ENCODE data around the gene EEF1AKMT3.

DNA sequence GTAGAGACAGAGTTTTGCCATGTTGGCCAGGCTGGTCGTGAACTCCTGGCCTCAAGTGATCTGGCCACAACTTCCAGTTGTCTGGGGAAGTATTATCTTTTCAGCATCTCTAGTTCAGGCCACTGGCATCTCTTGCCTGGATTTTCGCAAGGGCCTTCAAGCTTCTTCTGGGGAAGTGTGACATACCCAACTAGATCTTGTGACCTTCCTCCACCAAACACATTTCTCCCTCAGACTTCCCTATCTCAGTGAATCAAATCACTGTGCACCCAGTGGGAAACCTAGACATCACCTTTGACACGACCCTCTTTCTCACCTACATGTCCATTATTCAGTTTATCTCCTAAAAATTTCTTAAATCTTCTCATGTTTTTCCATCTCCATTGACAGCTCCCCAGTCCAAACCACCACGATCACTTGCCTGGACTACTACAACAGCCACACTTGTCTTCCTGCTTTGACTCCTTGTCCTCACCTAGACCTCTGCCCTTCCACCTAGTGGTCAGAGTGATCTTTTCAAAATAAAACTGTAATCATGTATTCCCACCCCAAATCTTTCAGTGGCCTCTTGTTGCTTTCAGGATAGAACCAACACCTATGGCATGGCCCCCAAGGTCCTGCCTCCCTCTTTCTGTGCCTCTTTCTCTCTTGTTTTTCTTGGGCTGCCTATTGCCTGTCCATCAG lies 3.3 kb downstream of the EEF1AKMT3 start:
- TF ChIP-seq EZH2phosphoT487 (IDR thresholded peaks at IDR 0.05; ENCODE audit: borderline replicate concordance), result no peak
- TF ChIP-seq YY1 (IDR thresholded peaks at IDR 0.05; ENCODE audit: extremely low read depth, insufficient replicate concordance, low read depth, low read length), result no peak
- TF ChIP-seq, protein P1, sequence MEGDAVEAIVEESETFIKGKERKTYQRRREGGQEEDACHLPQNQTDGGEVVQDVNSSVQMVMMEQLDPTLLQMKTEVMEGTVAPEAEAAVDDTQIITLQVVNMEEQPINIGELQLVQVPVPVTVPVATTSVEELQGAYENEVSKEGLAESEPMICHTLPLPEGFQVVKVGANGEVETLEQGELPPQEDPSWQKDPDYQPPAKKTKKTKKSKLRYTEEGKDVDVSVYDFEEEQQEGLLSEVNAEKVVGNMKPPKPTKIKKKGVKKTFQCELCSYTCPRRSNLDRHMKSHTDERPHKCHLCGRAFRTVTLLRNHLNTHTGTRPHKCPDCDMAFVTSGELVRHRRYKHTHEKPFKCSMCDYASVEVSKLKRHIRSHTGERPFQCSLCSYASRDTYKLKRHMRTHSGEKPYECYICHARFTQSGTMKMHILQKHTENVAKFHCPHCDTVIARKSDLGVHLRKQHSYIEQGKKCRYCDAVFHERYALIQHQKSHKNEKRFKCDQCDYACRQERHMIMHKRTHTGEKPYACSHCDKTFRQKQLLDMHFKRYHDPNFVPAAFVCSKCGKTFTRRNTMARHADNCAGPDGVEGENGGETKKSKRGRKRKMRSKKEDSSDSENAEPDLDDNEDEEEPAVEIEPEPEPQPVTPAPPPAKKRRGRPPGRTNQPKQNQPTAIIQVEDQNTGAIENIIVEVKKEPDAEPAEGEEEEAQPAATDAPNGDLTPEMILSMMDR (IDR thresholded peaks at IDR 0.05 in 2 of 3, conservative IDR thresholded peaks at IDR 0.05 in 1 of 3; ENCODE audit: borderline replicate concordance in 1 of 3, insufficient read depth in 1 of 3, low read depth in 2 of 3, low read length in 2 of 3), result peak in 1 of 3 experiments; percentile 28; a peak in 1 of 6 replicates
- TF ChIP-seq POLR2A (IDR thresholded peaks at IDR 0.05; ENCODE audit: borderline replicate concordance, extremely low read depth, insufficient read depth, insufficient read length), result no peak
- TF ChIP-seq SP1 (IDR thresholded peaks at IDR 0.05; ENCODE audit: low read depth), result no peak
- no peak for TF ChIP-seq EZH2 (IDR thresholded peaks at IDR 0.05)
- no peak for TF ChIP-seq RAD21 (IDR thresholded peaks at IDR 0.05; ENCODE audit: low read depth)
- TF ChIP-seq CEBPB (IDR thresholded peaks at IDR 0.05; ENCODE audit: low read depth), result no peak
- TF ChIP-seq POLR2AphosphoS5 (IDR thresholded peaks at IDR 0.05; ENCODE audit: low read depth, low read length), result no peak

Data from HCT116 (cell line).